GM19099 (cell line): ENCODE measurements around the gene POTEM.
"Not testable (repeated sequence)": the region's sequence is repeated elsewhere in the genome, so short reads cannot be mapped to it uniquely, and the experiment has no call there.

Source experiments
- POLR2A ChIP-seq: IDR thresholded peaks from 3 replicates; pipeline ENCODE4 v1.6.1; 2011; ENCODE audit warnings: low read depth; ENCODE audit not compliant: insufficient read length; ENCODE audit errors: extremely low read depth

Gene POTEM

DNA sequence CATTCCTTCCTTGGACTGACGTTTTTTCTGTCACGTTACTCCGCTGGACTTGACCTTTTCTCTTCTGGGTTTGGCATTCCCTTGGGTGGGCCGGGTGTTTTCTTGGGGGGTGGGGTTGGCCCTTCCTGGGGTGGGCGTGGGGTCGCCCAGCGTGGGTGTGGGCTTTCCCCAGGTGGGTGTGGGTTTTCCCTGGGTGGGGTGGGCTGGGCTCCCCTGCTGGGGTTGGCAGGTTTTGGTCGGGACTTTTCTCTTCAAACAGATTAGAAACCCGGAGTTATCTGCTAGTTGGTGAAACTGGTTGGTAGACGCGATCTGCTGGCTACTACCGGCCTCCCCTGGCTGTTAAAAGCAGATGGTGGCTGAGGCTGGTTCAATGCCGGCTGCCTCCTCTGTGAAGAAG lies at the start of gene POTEM:
Gene POTEM, plus strand, starts transcription at position 301 of the 400 bp plus-strand sequence. Its CDS starts 52 bp downstream, at position 353.
- not testable (repeated sequence) for TF ChIP-seq POLR2A
